IMR-90 (cell line): ENCODE results near the gene AP5B1.
"Not testable (repeated sequence)": the region's sequence is repeated elsewhere in the genome, so short reads cannot be mapped to it uniquely, and the experiment has no call there.

Source experiments
- FOS ChIP-seq: fragments of 150-350 bp; IDR thresholded peaks from 2 replicates; pipeline ENCODE4 v1.6.1; 2016; ENCODE audit warnings: low read depth, low read length
- POLR2A ChIP-seq: IDR thresholded peaks from 2 replicates; pipeline ENCODE4 v1.6.1; 2012; ENCODE audit warnings: mild to moderate bottlenecking, low read depth, low read length
- USF2 ChIP-seq: fragments of 150-350 bp; IDR thresholded peaks from 2 replicates; pipeline ENCODE4 v1.6.1; 2017; ENCODE audit warnings: mild to moderate bottlenecking, antibody characterized with exemption, low read length, low read depth

GRCh38 chr11:65762169-65762568 is 18.6 kb downstream of the AP5B1 start:
- not testable (repeated sequence) for TF ChIP-seq POLR2A, FOS, USF2
